ENCODE results near the gene OR7D2.

- TF ChIP-seq CTCF (IDR thresholded peaks at IDR 0.05; ENCODE audit: poor library complexity, severe bottlenecking) (peak; percentile 10), POLR2AphosphoS5 (IDR thresholded peaks at IDR 0.05) (peak; percentile 94), EP300 (conservative IDR thresholded peaks at IDR 0.05; ENCODE audit: poor library complexity, severe bottlenecking) (peak; percentile 25)
Observed at GRCh38 chr19:9140159-9140874, 38.5 kb upstream of the OR7D2 start, which contains the start of gene ZNF317.

Measured in neural cell (in vitro differentiated cells).